Naive thymus-derived CD4-positive, alpha-beta T cell (primary cell): ENCODE results near the gene HECW1. TPM values are rescaled to one million over a fixed set of nuclear protein-coding genes. Genes with fewer than 3 reads are reported as not detected.

Experiments used
- ATAC-seq: fragments of 150-1000 bp; cut with Tn5 transposase; 2 replicates; pipeline ENCODE4 v1.10.0; 2021; ENCODE audit warnings: mild to moderate bottlenecking, moderate library complexity
- CTCF ChIA-PET: fragments of 350-600 bp; sonication (Branson Sonifier 250); formaldehyde crosslinking; loops from one replicate; lab custom pipeline; 2021; ENCODE audit warnings: antibody characterized with exemption; lab: Charles Lee
- POLR2A ChIA-PET: fragments of 350-600 bp; sonication (Branson Sonifier 250); formaldehyde crosslinking; loops from one replicate; lab custom pipeline; 2021; ENCODE audit warnings: antibody characterized with exemption, inconsistent platforms; lab: Charles Lee
- DNase-seq, 9 donors: peaks; one replicate each; pipeline versions ENCODE4 v3.0.0 to v3.0.0-alpha.2; 2020 to 2022; ENCODE audit warnings: mixed read lengths in 1 of 9
- H3K27ac ChIP-seq: one replicate; pipeline ENCODE4 v1.7.0; 2013; ENCODE audit warnings: mild to moderate bottlenecking, low read depth, low read length, moderate library complexity
- H3K27me3 ChIP-seq, 2 donors: one replicate each; pipeline ENCODE4 v1.7.0; 2013; ENCODE audit warnings: low read length in 2 of 2, mild to moderate bottlenecking in 2 of 2, moderate library complexity in 2 of 2; ENCODE audit not compliant: control insufficient read depth in 2 of 2, insufficient read depth in 2 of 2
- H3K36me3 ChIP-seq, 3 experiments: 1 replicate in 2 of 3; 2 replicates in 1 of 3; pipeline ENCODE4 v1.7.0; 2013; ENCODE audit warnings: low read length in 3 of 3, mild to moderate bottlenecking in 3 of 3, moderate library complexity in 1 of 3; ENCODE audit not compliant: insufficient read depth in 3 of 3, control insufficient read depth in 2 of 3
- H3K4me1 ChIP-seq, 2 donors: one replicate each; pipeline ENCODE4 v1.7.0; 2013; ENCODE audit warnings: low read length in 2 of 2, mild to moderate bottlenecking in 2 of 2, moderate library complexity in 1 of 2; ENCODE audit not compliant: control insufficient read depth in 2 of 2, insufficient read depth in 2 of 2
- H3K4me3 ChIP-seq: 2 replicates; pipeline ENCODE4 v1.7.0; 2013; ENCODE audit warnings: mild to moderate bottlenecking, low read length
- H3K9me3 ChIP-seq, 3 experiments: 1 replicate in 2 of 3; 2 replicates in 1 of 3; pipeline ENCODE4 v1.7.0; 2013; ENCODE audit warnings: low read length in 3 of 3; ENCODE audit not compliant: control insufficient read depth in 2 of 3
- H3K27ac Mint-ChIP-seq, 9 donors: one replicate each; pipeline ENCODE4 v1.8.0; 2020 to 2022; ENCODE audit warnings: mixed read lengths in 9 of 9, mild to moderate bottlenecking in 8 of 9, moderate library complexity in 5 of 9, inconsistent platforms in 2 of 9
- H3K27me3 Mint-ChIP-seq, 5 donors: one replicate each; pipeline ENCODE4 v1.8.0; 2021 to 2022; ENCODE audit warnings: mixed read lengths in 5 of 5, mild to moderate bottlenecking in 1 of 5
- H3K36me3 Mint-ChIP-seq, 5 donors: one replicate each; pipeline ENCODE4 v1.8.0; 2020 to 2022; ENCODE audit warnings: mixed read lengths in 5 of 5, mild to moderate bottlenecking in 3 of 5, inconsistent platforms in 1 of 5
- H3K4me1 Mint-ChIP-seq, 7 donors: one replicate each; pipeline ENCODE4 v1.8.0; 2020 to 2022; ENCODE audit warnings: mixed read lengths in 7 of 7, mild to moderate bottlenecking in 3 of 7, inconsistent platforms in 1 of 7
- H3K4me3 Mint-ChIP-seq, 10 donors: one replicate each; pipeline ENCODE4 v1.8.0; 2020 to 2022; ENCODE audit warnings: mild to moderate bottlenecking in 10 of 10, mixed read lengths in 10 of 10, moderate library complexity in 6 of 10, inconsistent platforms in 2 of 10
- H3K9me3 Mint-ChIP-seq, 11 donors: one replicate each; pipeline ENCODE4 v1.8.0; 2020 to 2022; ENCODE audit warnings: mixed read lengths in 11 of 11, mild to moderate bottlenecking in 4 of 11, inconsistent platforms in 1 of 11, moderate library complexity in 1 of 11
- intact Hi-C, 2 donors: fragments of 100-400 bp; cut with micrococcal nuclease; formaldehyde crosslinking; loops; one replicate each; pipeline ENCODE4 v1.15.1; 2023
- polyA plus RNA-seq, 2 donors: library from polyadenylated mRNA; unstranded; fragments of 300-500 nt; fragmentation: Illumina TruSeq; gene quantifications; one replicate each; pipeline ENCODE4 v1.2.3, GENCODE V29; 2021
- total RNA-seq, 6 experiments: library from RNA in 5 of 6; stranded (reverse) in 5 of 6; gene quantifications; 1 replicate in 5 of 6; 2 replicates in 1 of 6; pipeline ENCODE4 v1.2.3 and lab custom pipeline; 2021 to 2026

Gene HECW1
- total and polyA plus RNA-seq, 7 experiments from 2014 or later, result not detected

DNA sequence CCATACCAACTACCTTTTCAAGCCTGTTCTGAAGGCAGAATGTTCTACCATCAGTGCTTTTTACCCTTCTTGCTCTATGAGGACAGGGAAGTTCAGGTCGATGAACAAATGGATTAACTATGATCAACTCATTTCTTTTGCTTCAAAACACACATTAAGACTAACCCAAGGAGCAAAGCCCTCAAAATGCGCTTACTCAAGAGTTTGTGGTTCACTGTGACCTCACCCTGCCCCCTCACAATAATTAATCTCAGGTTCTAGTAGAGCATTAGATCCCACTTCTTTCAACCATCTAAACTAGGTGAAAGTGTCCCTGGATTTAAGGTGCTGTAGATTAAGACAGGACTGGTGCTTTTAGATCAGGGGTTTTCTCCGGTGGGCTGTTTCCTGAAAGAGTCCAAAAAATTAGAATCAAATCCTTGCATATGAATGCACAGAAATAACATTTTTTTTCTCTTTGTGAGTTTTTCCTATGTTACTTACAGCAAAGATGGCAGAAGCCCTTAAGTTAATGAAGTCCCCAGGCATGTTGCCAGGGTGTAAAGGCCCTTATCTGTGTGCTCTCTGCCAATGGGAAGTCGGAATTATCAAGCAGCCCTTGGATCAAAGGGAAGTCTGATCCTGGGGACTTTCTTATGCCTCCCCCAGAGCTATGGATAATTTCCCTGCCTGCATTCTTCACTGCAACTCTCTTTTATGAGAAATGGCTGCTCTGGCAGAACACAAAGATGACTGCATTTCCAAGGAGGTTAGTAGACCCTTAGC lies 264.9 kb downstream of the HECW1 start:
- intact Hi-C loops, result no loop called here
- Histone ChIP-seq H3K27ac (no peak overlapping the region), H3K9me3 (no peaks in the 10 kb centered on the region), H3K36me3 (no peaks in the 10 kb centered on the region), H3K27me3 (no peaks in the 10 kb centered on the region), H3K4me1 (no peaks in the 10 kb centered on the region), H3K4me3 (no peak overlapping the region)
- POLR2A ChIA-PET, result no interaction called here
- Mint-ChIP-seq H3K36me3 (no peaks in the 10 kb centered on the region), H3K4me1 (no peaks in the 10 kb centered on the region), H3K4me3 (no peak overlapping the region), H3K27ac (no peak overlapping the region), H3K27me3 (peaks cover 4 to 15% (median 11%) of the 10 kb centered on the region in 5 donors), H3K9me3 (peaks cover 0 to 2% (median 0%) of the 10 kb centered on the region in 11 donors)
- no peak for DNase-seq
- CTCF ChIA-PET, result no interaction called here
- ATAC-seq, result no peak

DNA sequence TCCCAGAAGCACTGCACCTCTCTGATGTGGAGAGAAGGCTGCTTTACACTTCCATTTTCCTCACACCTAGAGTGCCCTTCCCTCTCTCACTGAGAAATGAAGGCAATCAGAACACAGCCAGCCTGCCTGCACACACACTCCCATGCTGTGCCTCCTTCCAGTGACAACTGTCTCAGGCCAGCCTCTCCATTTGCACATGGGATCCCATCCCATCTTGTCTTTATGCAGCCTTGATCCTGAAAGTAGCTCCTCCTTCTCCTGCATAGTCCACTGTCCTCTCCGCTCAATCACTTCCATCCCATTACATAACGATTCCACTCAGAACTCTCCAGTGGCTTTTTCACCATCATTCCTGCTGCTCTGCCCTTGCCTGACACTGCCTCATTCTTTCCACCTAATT lies 266.8 kb downstream of the HECW1 start:
- H3K36me3 ChIP-seq, result no peaks in the 10 kb centered on the region
- H3K9me3 ChIP-seq, result no peaks in the 10 kb centered on the region
- no peaks in the 10 kb centered on the region for H3K27me3 ChIP-seq
- no peaks in the 10 kb centered on the region for H3K4me1 Mint-ChIP-seq
- H3K36me3 Mint-ChIP-seq, result no peaks in the 10 kb centered on the region
- POLR2A ChIA-PET, result no interaction called here
- no peak overlapping the region for H3K27ac ChIP-seq
- no peak for ATAC-seq
- peaks cover 0 to 5% (median under 1%) of the 10 kb centered on the region in 5 donors for H3K27me3 Mint-ChIP-seq
- no peak overlapping the region for H3K4me3 Mint-ChIP-seq
- H3K27ac Mint-ChIP-seq, result peak overlapping the region in 1 of 9 donors; percentile 14
- intact Hi-C loops, result no loop called here
- no peaks in the 10 kb centered on the region for H3K4me1 ChIP-seq
- CTCF ChIA-PET, result no interaction called here
- no peak for DNase-seq
- no peak overlapping the region for H3K4me3 ChIP-seq
- peaks cover 0 to 2% (median 0%) of the 10 kb centered on the region in 11 donors for H3K9me3 Mint-ChIP-seq

DNA sequence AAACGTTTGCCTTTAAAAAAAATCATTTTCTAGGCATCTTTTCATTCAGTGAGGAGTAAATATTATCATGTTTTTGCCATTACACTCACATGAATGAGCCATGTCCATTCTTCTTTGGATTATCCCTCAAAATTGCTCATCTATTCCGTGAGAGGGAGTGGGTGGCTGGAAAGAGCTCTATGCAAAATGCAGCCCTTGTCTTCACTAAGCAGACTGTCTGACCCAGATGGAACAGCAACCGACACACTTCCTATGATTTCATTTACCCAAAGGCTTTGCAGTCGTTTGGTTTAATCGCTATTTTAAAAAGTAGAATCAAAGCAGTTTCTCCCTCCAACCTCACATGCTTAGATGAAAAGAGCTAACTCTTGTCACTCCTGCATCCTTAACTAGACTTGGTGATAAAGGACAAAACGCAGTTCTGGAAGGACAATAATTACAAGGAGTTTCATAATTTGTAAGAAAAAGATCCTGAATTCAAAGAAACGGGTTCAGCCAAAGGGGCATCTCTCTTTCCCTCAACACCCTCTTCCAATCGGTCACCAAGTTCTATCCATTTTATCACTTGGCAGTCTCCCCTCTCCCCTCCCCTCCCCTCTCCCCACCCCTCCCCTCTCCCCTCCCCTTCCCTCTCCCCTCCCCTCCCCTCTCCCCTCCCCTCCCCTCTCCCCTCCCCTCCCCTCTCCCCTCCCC lies 272.3 kb downstream of the HECW1 start:
- Mint-ChIP-seq H3K27ac (no peak overlapping the region), H3K27me3 (peaks cover 0 to 3% (median 0%) of the 10 kb centered on the region in 5 donors), H3K4me1 (peaks cover 0 to 6% (median 5%) of the 10 kb centered on the region in 7 donors), H3K36me3 (peaks cover 0 to 5% (median 0%) of the 10 kb centered on the region in 5 donors), H3K9me3 (peaks cover 0 to 14% (median 4%) of the 10 kb centered on the region in 11 donors), H3K4me3 (no peak overlapping the region)
- CTCF ChIA-PET, result no interaction called here
- POLR2A ChIA-PET, result no interaction called here
- ATAC-seq (no peak), DNase-seq (no peak)
- H3K4me1 ChIP-seq, result no peaks in the 10 kb centered on the region
- H3K27me3 ChIP-seq, result no peaks in the 10 kb centered on the region
- no peaks in the 10 kb centered on the region for H3K9me3 ChIP-seq
- no peak overlapping the region for H3K27ac ChIP-seq
- intact Hi-C loops, result no loop called here
- no peak overlapping the region for H3K4me3 ChIP-seq
- H3K36me3 ChIP-seq, result no peaks in the 10 kb centered on the region

DNA sequence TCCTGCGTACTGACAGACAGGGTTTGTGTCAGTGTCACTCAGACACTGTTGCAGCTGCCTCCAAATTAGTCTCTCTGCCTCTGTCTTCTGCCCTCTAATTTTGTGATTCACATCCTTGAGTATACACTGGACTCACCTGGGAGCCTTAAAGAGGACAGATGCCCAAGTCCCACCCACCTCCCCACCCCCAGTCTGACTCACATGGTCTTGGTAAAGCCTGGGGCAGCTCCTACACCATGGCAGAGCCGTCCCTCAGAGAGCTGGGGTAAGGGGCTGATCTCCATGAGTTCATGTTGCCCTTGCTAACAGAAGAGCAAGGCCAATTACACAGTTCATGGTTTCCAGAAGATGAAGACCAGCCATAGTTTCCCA lies 272.8 kb downstream of the HECW1 start:
- H3K27me3 Mint-ChIP-seq, result peaks cover 0 to 3% (median 0%) of the 10 kb centered on the region in 5 donors
- peaks cover 0 to 14% (median 4%) of the 10 kb centered on the region in 11 donors for H3K9me3 Mint-ChIP-seq
- no peak overlapping the region for H3K27ac ChIP-seq
- no peaks in the 10 kb centered on the region for H3K4me1 ChIP-seq
- H3K4me3 Mint-ChIP-seq, result no peak overlapping the region
- no peak overlapping the region for H3K27ac Mint-ChIP-seq
- intact Hi-C loops, result no loop called here
- no peaks in the 10 kb centered on the region for H3K36me3 ChIP-seq
- ChIA-PET CTCF (no interaction called here), POLR2A (no interaction called here)
- ATAC-seq, result no peak
- peaks cover 0 to 5% (median 0%) of the 10 kb centered on the region in 5 donors for H3K36me3 Mint-ChIP-seq
- H3K27me3 ChIP-seq, result no peaks in the 10 kb centered on the region
- H3K9me3 ChIP-seq, result no peaks in the 10 kb centered on the region
- no peak overlapping the region for H3K4me3 ChIP-seq
- peaks cover 0 to 6% (median 5%) of the 10 kb centered on the region in 7 donors for H3K4me1 Mint-ChIP-seq
- DNase-seq, result no peak

DNA sequence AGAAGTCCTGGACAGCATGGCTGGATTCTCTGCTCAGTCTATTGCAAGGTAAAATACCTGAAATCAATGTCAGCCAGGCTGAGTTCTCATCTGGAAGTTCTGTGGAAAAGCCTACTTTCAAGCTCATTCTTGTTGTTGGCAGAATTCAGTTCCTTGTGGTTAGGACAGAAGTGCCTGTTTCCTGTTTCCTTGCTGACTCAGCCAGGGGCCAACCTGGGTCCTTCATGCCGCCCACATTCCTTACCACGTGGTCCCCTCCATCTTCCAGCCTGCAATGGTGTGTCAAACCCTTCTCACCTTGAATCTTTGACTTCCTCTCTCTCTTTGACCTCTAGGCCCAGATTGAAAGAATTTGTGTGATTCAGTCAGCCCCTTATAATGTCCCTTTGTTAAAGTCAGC lies 273.4 kb downstream of the HECW1 start:
- H3K4me3 ChIP-seq, result no peak overlapping the region
- ChIA-PET CTCF (no interaction called here), POLR2A (no interaction called here)
- H3K4me1 Mint-ChIP-seq, result peaks cover 0 to 6% (median 5%) of the 10 kb centered on the region in 7 donors
- peaks cover 0 to 14% (median 4%) of the 10 kb centered on the region in 11 donors for H3K9me3 Mint-ChIP-seq
- ATAC-seq (no peak), DNase-seq (no peak)
- H3K27ac ChIP-seq, result no peak overlapping the region
- peaks cover 0 to 3% (median 0%) of the 10 kb centered on the region in 5 donors for H3K27me3 Mint-ChIP-seq
- intact Hi-C loops, result no loop called here
- H3K36me3 ChIP-seq, result no peaks in the 10 kb centered on the region
- no peak overlapping the region for H3K27ac Mint-ChIP-seq
- H3K4me1 ChIP-seq, result no peaks in the 10 kb centered on the region
- peaks cover 0 to 5% (median 0%) of the 10 kb centered on the region in 5 donors for H3K36me3 Mint-ChIP-seq
- no peaks in the 10 kb centered on the region for H3K9me3 ChIP-seq
- no peak overlapping the region for H3K4me3 Mint-ChIP-seq
- H3K27me3 ChIP-seq, result no peaks in the 10 kb centered on the region

DNA sequence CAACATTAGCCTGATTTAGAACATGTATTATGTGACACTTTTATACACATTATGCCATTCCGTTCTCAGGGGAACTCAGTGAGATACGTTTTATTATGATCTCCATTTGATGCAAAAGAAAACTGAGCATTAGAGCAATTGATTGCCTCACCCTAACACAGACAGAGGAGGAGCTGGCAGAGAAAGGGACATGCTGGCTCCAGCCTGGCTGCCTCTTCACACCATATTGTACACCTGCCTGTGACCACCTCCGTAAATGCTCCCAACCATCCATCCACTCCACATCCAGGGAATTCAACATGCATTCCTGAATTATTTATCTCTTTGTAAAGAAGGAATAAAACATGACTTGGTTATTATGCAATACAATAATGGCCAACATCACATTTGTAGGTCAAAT lies 275.5 kb downstream of the HECW1 start:
- CTCF ChIA-PET, result no interaction called here

More for the DNA sequence above, 275.5 kb downstream of the HECW1 start:
- Mint-ChIP-seq H3K4me3 (no peak overlapping the region), H3K9me3 (peaks cover 0 to 14% (median 4%) of the 10 kb centered on the region in 11 donors), H3K36me3 (peaks cover 0 to 5% (median 0%) of the 10 kb centered on the region in 5 donors), H3K27me3 (peaks cover 0 to 3% (median 0%) of the 10 kb centered on the region in 5 donors), H3K27ac (no peak overlapping the region), H3K4me1 (peaks cover 0 to 6% (median 5%) of the 10 kb centered on the region in 7 donors)
- H3K9me3 ChIP-seq, result no peaks in the 10 kb centered on the region
- POLR2A ChIA-PET, result no interaction called here
- DNase-seq, result no peak
- no peak overlapping the region for H3K4me3 ChIP-seq
- ATAC-seq, result no peak
- H3K27me3 ChIP-seq, result no peaks in the 10 kb centered on the region
- H3K4me1 ChIP-seq, result no peaks in the 10 kb centered on the region
- no peaks in the 10 kb centered on the region for H3K36me3 ChIP-seq
- intact Hi-C loops, result no loop called here
- H3K27ac ChIP-seq, result no peak overlapping the region
